ENCODE data around the gene CCDC73.

DNA sequence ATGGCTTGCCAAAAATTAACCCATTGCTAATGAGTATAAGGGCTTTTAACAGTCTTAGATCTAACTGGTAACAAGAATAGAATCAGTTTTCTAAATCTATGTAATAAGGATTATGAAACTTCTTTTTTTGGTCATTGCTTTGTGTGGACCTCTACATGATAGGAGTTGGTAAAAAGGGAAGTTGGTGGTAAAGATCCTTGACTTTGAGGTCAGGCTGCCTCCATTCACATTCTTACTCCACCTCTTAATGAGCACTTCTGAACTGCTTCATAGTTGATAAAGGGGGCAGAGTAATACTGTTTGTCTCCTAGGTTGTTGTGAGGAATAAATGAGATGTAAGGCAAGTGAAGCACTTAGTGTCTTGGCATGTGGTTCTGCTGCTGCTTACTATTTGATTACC, 200.2 kb downstream of the CCDC73 start:
- no peak for TF ChIP-seq EZH2 (IDR thresholded peaks at IDR 0.05; ENCODE audit: low read depth)
- TF ChIP-seq, protein P1, sequence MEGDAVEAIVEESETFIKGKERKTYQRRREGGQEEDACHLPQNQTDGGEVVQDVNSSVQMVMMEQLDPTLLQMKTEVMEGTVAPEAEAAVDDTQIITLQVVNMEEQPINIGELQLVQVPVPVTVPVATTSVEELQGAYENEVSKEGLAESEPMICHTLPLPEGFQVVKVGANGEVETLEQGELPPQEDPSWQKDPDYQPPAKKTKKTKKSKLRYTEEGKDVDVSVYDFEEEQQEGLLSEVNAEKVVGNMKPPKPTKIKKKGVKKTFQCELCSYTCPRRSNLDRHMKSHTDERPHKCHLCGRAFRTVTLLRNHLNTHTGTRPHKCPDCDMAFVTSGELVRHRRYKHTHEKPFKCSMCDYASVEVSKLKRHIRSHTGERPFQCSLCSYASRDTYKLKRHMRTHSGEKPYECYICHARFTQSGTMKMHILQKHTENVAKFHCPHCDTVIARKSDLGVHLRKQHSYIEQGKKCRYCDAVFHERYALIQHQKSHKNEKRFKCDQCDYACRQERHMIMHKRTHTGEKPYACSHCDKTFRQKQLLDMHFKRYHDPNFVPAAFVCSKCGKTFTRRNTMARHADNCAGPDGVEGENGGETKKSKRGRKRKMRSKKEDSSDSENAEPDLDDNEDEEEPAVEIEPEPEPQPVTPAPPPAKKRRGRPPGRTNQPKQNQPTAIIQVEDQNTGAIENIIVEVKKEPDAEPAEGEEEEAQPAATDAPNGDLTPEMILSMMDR (conservative IDR thresholded peaks at IDR 0.05): no peak
